ENCODE results near the gene SERINC5. TPM values are rescaled to one million over a fixed set of nuclear protein-coding genes. Genes with fewer than 3 reads are reported as not detected.

The SERINC5 gene
- total and polyA plus RNA-seq, 2 of the 4 experiments (the other 2 are of a cell fraction), result 5.0 to 8.1 TPM

- Histone ChIP-seq H4K8ac (ENCODE audit: low read depth in 2 of 2, low read length in 2 of 2) (no peak overlapping the region), H4K20me1 (ENCODE audit: insufficient read depth, low read length) (no peaks in the 10 kb centered on the region), H3K27me3 (ENCODE audit: control insufficient read depth, insufficient read depth, low read length) (peaks cover 2% of the 10 kb centered on the region), H3K14ac (replicated peaks; ENCODE audit: low read depth, low read length) (no peak overlapping the region), H3K4me3 (ENCODE audit: insufficient read depth, low read depth, low read length) (no peak overlapping the region), H2BK120ac (ENCODE audit: low read depth, low read length) (no peak overlapping the region), H3K9me3 (ENCODE audit: control insufficient read depth, insufficient read depth, low read length) (no peaks in the 10 kb centered on the region), H2AFZ (replicated peaks; ENCODE audit: low read length, poor library complexity) (no peak overlapping the region), H4K91ac (ENCODE audit: insufficient read depth, low read depth, low read length) (no peak overlapping the region), H2AK5ac (ENCODE audit: low read depth, low read length) (no peak overlapping the region), H2BK15ac (ENCODE audit: low read depth, low read length) (no peak overlapping the region), H3K36me3 (ENCODE audit: control insufficient read depth, insufficient read depth, low read length) (no peaks in the 10 kb centered on the region), H3K23ac (ENCODE audit: low read depth, low read length) (no peak overlapping the region), H3K27ac (ENCODE audit: insufficient read depth, low read length) (no peak overlapping the region), H3K4me2 (ENCODE audit: low read depth, low read length) (no peak overlapping the region), H2BK5ac (ENCODE audit: low read depth, low read length, poor library complexity, severe bottlenecking) (no peak overlapping the region), H3K9me1 (ENCODE audit: insufficient read depth, low read length) (no peaks in the 10 kb centered on the region), H3K79me1 (ENCODE audit: low read depth in 1 of 2, low read length in 2 of 2) (no peaks in the 10 kb centered on the region), H3K4me1 (ENCODE audit: control insufficient read depth, insufficient read depth, low read length) (no peaks in the 10 kb centered on the region), H3K9ac (ENCODE audit: low read depth, low read length) (no peak overlapping the region), H3K18ac (ENCODE audit: low read depth, low read length) (no peak overlapping the region), H3K56ac (ENCODE audit: extremely low read depth, insufficient read depth, low read length) (no peak overlapping the region), H2AK9ac (replicated peaks; ENCODE audit: low read depth, low read length, poor library complexity) (no peak overlapping the region), H3K4ac (ENCODE audit: low read depth, low read length) (no peak overlapping the region), H4K5ac (ENCODE audit: low read depth, low read length) (no peak overlapping the region), H2BK20ac (ENCODE audit: low read depth, low read length) (no peak overlapping the region)
- ATAC-seq (ENCODE audit: low read depth) (no peak), DNase-seq (no peak)
- CTCF ChIA-PET, result no interaction called here
- BruUV-seq (replicated peaks), result no TSS peak
- intact Hi-C loops (cut with micrococcal nuclease), result no loop called here
- dilution Hi-C loops (cut with HindIII; ENCODE audit: low sequenced_read_pairs, unreplicated experiment), result no loop called here
- in situ Hi-C loops (cut with MboI; ENCODE audit: low sequenced_read_pairs), result no loop called here
- POLR2A ChIA-PET (ENCODE audit: unreplicated experiment), result no interaction called here
- WGBS, 2 experiments (ENCODE audit: extremely low coverage in 2 of 2, insufficient read length in 1 of 2), result no CpG with 5 or more reads among the region's 6 CpGs
- no peak for TF ChIP-seq MXI1 (IDR thresholded peaks at IDR 0.05; ENCODE audit: borderline replicate concordance, low read depth, low read length)
- no peak for TF ChIP-seq CHD1 (IDR thresholded peaks at IDR 0.05; ENCODE audit: low read depth, low read length)
- no peak for TF ChIP-seq USF2 (IDR thresholded peaks at IDR 0.05; ENCODE audit: low read depth, low read length)
Observed at GRCh38 chr5:80296121-80296520, 40.3 kb upstream of the SERINC5 start.
